ENCODE data around the gene WASF2.

Gene WASF2

GRCh38 chr1:27360159-27361043, 129.6 kb downstream of the WASF2 start:
- TF ChIP-seq ZNF274 (IDR thresholded peaks at IDR 0.05; ENCODE audit: low read depth, low read length): no peak
- H3K4me3 ChIP-seq (ENCODE audit: low read length): peak overlapping the region; percentile 3; the same call in 1 of the 2 replicates

GRCh38 chr1:27359822-27360158, 130.2 kb downstream of the WASF2 start:
- no peak overlapping the region; the same call in 1 of the 2 replicates for H3K4me3 ChIP-seq (ENCODE audit: low read length)

GRCh38 chr1:27358928-27359313, 131.0 kb downstream of the WASF2 start:
- TF ChIP-seq ZNF274 (IDR thresholded peaks at IDR 0.05; ENCODE audit: low read depth, low read length): no peak
- H3K4me3 ChIP-seq (ENCODE audit: low read length): no peak overlapping the region

More at GRCh38 chr1:27359822-27360158, 130.2 kb downstream of the WASF2 start:
- TF ChIP-seq ZNF274 (IDR thresholded peaks at IDR 0.05; ENCODE audit: low read depth, low read length): no peak

- H3K4me3 ChIP-seq (ENCODE audit: low read length): no peak overlapping the region
- no peak for TF ChIP-seq ZNF274 (IDR thresholded peaks at IDR 0.05; ENCODE audit: low read depth, low read length)
Measured at GRCh38 chr1:27358038-27358927, 131.7 kb downstream of the WASF2 start.

- no peak for TF ChIP-seq ZNF274 (IDR thresholded peaks at IDR 0.05; ENCODE audit: low read depth, low read length)
- peak overlapping the region; percentile 18; the same call in 1 of the 2 replicates for H3K4me3 ChIP-seq (ENCODE audit: low read length)
Measured at GRCh38 chr1:27357281-27358037, 132.5 kb downstream of the WASF2 start.

GRCh38 chr1:27356619-27357280, 133.2 kb downstream of the WASF2 start:
- H3K4me3 ChIP-seq (ENCODE audit: low read length): no peak overlapping the region
- no peak for TF ChIP-seq ZNF274 (IDR thresholded peaks at IDR 0.05; ENCODE audit: low read depth, low read length)

GRCh38 chr1:27356277-27356618, 133.7 kb downstream of the WASF2 start:
- no peak for TF ChIP-seq ZNF274 (IDR thresholded peaks at IDR 0.05; ENCODE audit: low read depth, low read length)
- H3K4me3 ChIP-seq (ENCODE audit: low read length): no peak overlapping the region

GRCh38 chr1:27355683-27356082, 134.3 kb downstream of the WASF2 start:
- TF ChIP-seq ZNF274 (IDR thresholded peaks at IDR 0.05; ENCODE audit: low read depth, low read length): no peak

More at GRCh38 chr1:27355683-27356082, 134.3 kb downstream of the WASF2 start:
- no peak overlapping the region for H3K4me3 ChIP-seq (ENCODE audit: low read length)
